Endothelial cell of umbilical vein (primary cell): ENCODE data around the gene ACLY. TPM values are rescaled to one million over a fixed set of nuclear protein-coding genes. Genes with fewer than 3 reads are reported as not detected.

Experiments
- BruUV-seq: library from RNA; stranded (reverse); fragments of 400-500 nt; replicated peaks from 2 replicates; lab custom pipeline; 2021; lab: Mats Ljungman, UMichigan
- CTCF ChIA-PET: fragments of 300-600, 350-600 bp; sonication (Branson Sonifier 250); formaldehyde crosslinking; loops from one replicate; lab custom pipeline; 2021; ENCODE audit warnings: antibody characterized with exemption, inconsistent platforms; lab: Charles Lee
- POLR2A ChIA-PET: fragments of 300-600, 350-600 bp; sonication (Branson Sonifier 250); formaldehyde crosslinking; loops from one replicate; lab custom pipeline; 2021; ENCODE audit warnings: antibody characterized with exemption, inconsistent platforms; lab: Charles Lee
- DNase-seq: peaks from one replicate; pipeline ENCODE4 v3.0.0-alpha.2; 2011; ENCODE audit warnings: low read depth, low spot score
- FAIRE-seq: peaks from 2 replicates; lab custom pipeline; 2011; peaks lifted over from hg19 to GRCh38; lab: Jason Lieb, UNC
- H2AFZ ChIP-seq: 2 replicates; pipeline ENCODE4 v1.6.0; 2012; ENCODE audit warnings: low read depth, low read length, control low read depth, inconsistent platforms
- H3K27ac ChIP-seq: 2 replicates; pipeline ENCODE4 v1.5.1; 2011; ENCODE audit warnings: low read depth, mild to moderate bottlenecking, control low read depth, low read length, moderate library complexity; ENCODE audit not compliant: insufficient read depth
- H3K27me3 ChIP-seq, 2 experiments: 2 replicates each; pipeline versions ENCODE4 v1.6.0 to v1.6.1; 2011; ENCODE audit warnings: low read length in 2 of 2, mixed read lengths in 1 of 2; ENCODE audit not compliant: control insufficient read depth in 2 of 2, insufficient read depth in 2 of 2
- H3K36me3 ChIP-seq, 2 experiments: 2 replicates in 1 of 2; 3 replicates in 1 of 2; pipeline ENCODE4 v1.5.1; 2011; ENCODE audit warnings: low read length in 2 of 2, mild to moderate bottlenecking in 1 of 2, moderate library complexity in 1 of 2; ENCODE audit not compliant: control insufficient read depth in 2 of 2, insufficient read depth in 2 of 2; ENCODE audit errors: extremely low read depth in 1 of 2
- H3K4me1 ChIP-seq: 3 replicates; pipeline ENCODE4 v1.5.1; 2011; ENCODE audit warnings: mild to moderate bottlenecking, low read length; ENCODE audit not compliant: control insufficient read depth, insufficient read depth; ENCODE audit errors: extremely low read depth
- H3K4me2 ChIP-seq: 2 replicates; pipeline ENCODE4 v1.6.1; 2011; ENCODE audit warnings: low read length, control low read depth, mixed read lengths; ENCODE audit not compliant: insufficient read depth
- H3K4me3 ChIP-seq, 3 experiments: fragments of 200-600 bp in 1 of 3; sonication (generic), shearing (Covaris generic) in 1 of 3; replicated peaks in 1 of 3; 2 replicates each; pipeline ENCODE4 v1.5.1; 2011 to 2016; ENCODE audit warnings: control low read depth in 3 of 3, low read length in 3 of 3, mild to moderate bottlenecking in 2 of 3, inconsistent platforms in 1 of 3, low read depth in 1 of 3, moderate library complexity in 1 of 3; ENCODE audit not compliant: insufficient read depth in 1 of 3
- H3K79me2 ChIP-seq: 2 replicates; pipeline ENCODE4 v1.6.0; 2012; ENCODE audit warnings: low read length, inconsistent platforms; ENCODE audit not compliant: control insufficient read depth, insufficient read depth
- H3K9ac ChIP-seq: replicated peaks from 2 replicates; pipeline ENCODE3; 2011; ENCODE audit warnings: low read length, control low read depth; ENCODE audit not compliant: insufficient read depth; ENCODE audit errors: extremely low read depth
- H3K9me1 ChIP-seq: replicated peaks from 3 replicates; pipeline ENCODE4 v1.6.0; 2011; ENCODE audit warnings: mild to moderate bottlenecking, low read length; ENCODE audit not compliant: control insufficient read depth, insufficient read depth; ENCODE audit errors: extremely low read depth
- H3K9me3 ChIP-seq: replicated peaks from 2 replicates; pipeline ENCODE4 v1.5.1; 2012; ENCODE audit warnings: low read length, inconsistent platforms; ENCODE audit not compliant: control insufficient read depth, insufficient read depth
- H4K20me1 ChIP-seq: replicated peaks from 2 replicates; pipeline ENCODE3; 2011; ENCODE audit warnings: mild to moderate bottlenecking, low read length; ENCODE audit not compliant: control insufficient read depth, insufficient read depth; ENCODE audit errors: extremely low read depth
- FOS ChIP-seq: IDR thresholded peaks from 2 replicates; pipeline ENCODE4 v1.6.1; 2011; ENCODE audit warnings: mild to moderate bottlenecking, low read length, moderate library complexity, borderline replicate concordance; ENCODE audit not compliant: insufficient read depth
- GATA2 ChIP-seq: IDR thresholded peaks from 2 replicates; pipeline ENCODE4 v1.7.0; 2011; ENCODE audit warnings: low read depth, mild to moderate bottlenecking, moderate library complexity, mixed read lengths, low read length; ENCODE audit not compliant: insufficient read length, insufficient read depth
- POLR2A ChIP-seq: IDR thresholded peaks from 2 replicates; pipeline ENCODE4 v1.6.1; 2012; ENCODE audit warnings: low read depth, mild to moderate bottlenecking, control low read depth, low read length
- POLR2AphosphoS5 ChIP-seq: IDR thresholded peaks from 2 replicates; pipeline ENCODE4 v1.6.1; 2012; ENCODE audit warnings: low read depth, mild to moderate bottlenecking, control low read depth, low read length, moderate library complexity; ENCODE audit not compliant: insufficient read depth
- dilution Hi-C: fragments of 300-500 bp; cut with MboI; formaldehyde crosslinking; loops from one replicate; pipeline ENCODE4 v1.15.0; 2019; ENCODE audit warnings: low sequenced_read_pairs; ENCODE audit not compliant: extremely low pct_ligation_motif_present
- intact Hi-C: fragments of 100-400 bp; cut with micrococcal nuclease; formaldehyde crosslinking; loops from one replicate; pipeline ENCODE4 v1.10.0; 2022
- polyA plus RNA-seq, 4 experiments: library from polyadenylated mRNA; depleted of rRNA in 3 of 4; stranded (reverse) in 3 of 4; unstranded in 1 of 4; fragments of >200 nt; gene quantifications; 2 replicates each; pipeline versions ENCODE4 v1.2.1 to v1.2.3, GENCODE V29; 2011 to 2012; ENCODE audit warnings: missing spikeins in 1 of 4
- total RNA-seq: library from RNA; stranded (reverse); gene quantifications from 2 replicates; pipeline ENCODE4 v1.2.3, GENCODE V29; 2021
- TF ChIP-seq, protein P1 (sequence below): IDR thresholded peaks from 2 replicates; pipeline ENCODE4 v1.6.1; 2011; ENCODE audit not compliant: insufficient read depth, insufficient read length
- TF ChIP-seq, protein P2 (sequence below), 2 donors: IDR thresholded peaks; 1 replicate in 1 of 2; 2 replicates in 1 of 2; pipeline ENCODE4 v1.5.1; 2011; ENCODE audit warnings: low read length in 2 of 2, mild to moderate bottlenecking in 2 of 2, moderate library complexity in 2 of 2, control low read depth in 1 of 2, inconsistent platforms in 1 of 2, low read depth in 1 of 2; ENCODE audit not compliant: insufficient read depth in 1 of 2; ENCODE audit errors: extremely low read depth in 1 of 2

The ACLY gene
- total and polyA plus RNA-seq, 2 donors (not counting 3 experiments of a cell fraction or from before 2014, with no cell fraction given), result 174 to 324 TPM

DNA sequence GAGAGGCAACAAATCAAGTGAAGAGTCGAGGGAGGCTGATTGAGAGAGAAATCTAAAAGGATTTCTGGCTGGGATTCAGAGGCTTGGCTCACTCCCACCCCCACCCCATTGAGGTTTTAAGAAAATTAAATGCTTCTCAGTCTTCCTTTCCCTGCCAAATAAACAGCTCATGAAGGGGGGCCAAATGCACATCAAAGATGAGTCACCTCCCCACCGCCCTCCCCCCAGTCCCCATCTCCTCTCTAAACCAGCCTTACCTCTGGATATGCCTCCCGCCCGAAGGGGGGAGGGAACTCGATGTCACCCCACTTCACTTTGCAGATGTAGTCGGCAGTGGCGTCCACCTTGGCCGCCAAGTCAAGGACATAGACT lies 11.6 kb downstream of the ACLY start:
- TF ChIP-seq, protein P1, sequence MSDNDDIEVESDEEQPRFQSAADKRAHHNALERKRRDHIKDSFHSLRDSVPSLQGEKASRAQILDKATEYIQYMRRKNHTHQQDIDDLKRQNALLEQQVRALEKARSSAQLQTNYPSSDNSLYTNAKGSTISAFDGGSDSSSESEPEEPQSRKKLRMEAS, result no peak
- TF ChIP-seq FOS (no peak), POLR2A (no peak), POLR2AphosphoS5 (no peak), GATA2 (no peak)
- TF ChIP-seq, protein P2, sequence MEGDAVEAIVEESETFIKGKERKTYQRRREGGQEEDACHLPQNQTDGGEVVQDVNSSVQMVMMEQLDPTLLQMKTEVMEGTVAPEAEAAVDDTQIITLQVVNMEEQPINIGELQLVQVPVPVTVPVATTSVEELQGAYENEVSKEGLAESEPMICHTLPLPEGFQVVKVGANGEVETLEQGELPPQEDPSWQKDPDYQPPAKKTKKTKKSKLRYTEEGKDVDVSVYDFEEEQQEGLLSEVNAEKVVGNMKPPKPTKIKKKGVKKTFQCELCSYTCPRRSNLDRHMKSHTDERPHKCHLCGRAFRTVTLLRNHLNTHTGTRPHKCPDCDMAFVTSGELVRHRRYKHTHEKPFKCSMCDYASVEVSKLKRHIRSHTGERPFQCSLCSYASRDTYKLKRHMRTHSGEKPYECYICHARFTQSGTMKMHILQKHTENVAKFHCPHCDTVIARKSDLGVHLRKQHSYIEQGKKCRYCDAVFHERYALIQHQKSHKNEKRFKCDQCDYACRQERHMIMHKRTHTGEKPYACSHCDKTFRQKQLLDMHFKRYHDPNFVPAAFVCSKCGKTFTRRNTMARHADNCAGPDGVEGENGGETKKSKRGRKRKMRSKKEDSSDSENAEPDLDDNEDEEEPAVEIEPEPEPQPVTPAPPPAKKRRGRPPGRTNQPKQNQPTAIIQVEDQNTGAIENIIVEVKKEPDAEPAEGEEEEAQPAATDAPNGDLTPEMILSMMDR (IDR thresholded peaks at IDR 0.05; ENCODE audit: extremely low read depth in 1 of 2, insufficient read depth in 1 of 2, low read depth in 1 of 2, low read length in 2 of 2), result no peak
- Histone ChIP-seq H3K4me3 (no peak overlapping the region), H3K36me3 (peaks cover 36 to 67% of the 10 kb centered on the region in 2 experiments), H3K9me3 (no peaks in the 10 kb centered on the region), H3K4me2 (no peak overlapping the region), H3K79me2 (peaks cover 19% of the 10 kb centered on the region), H3K4me1 (no peaks in the 10 kb centered on the region), H4K20me1 (no peaks in the 10 kb centered on the region), H3K27ac (no peak overlapping the region), H3K9ac (no peak overlapping the region), H3K9me1 (no peaks in the 10 kb centered on the region), H2AFZ (no peak overlapping the region), H3K27me3 (no peaks in the 10 kb centered on the region)
- intact Hi-C loops (no loop called here), dilution Hi-C loops (no loop called here)
- ChIA-PET POLR2A (interaction anchor here (0.6 kb wide), 1 partner anchor 121 kb away, joined by 3 read pairs; no protein-coding TSS in a partner anchor), CTCF (no interaction called here)
- FAIRE-seq, result no peak
- no peak for DNase-seq
- BruUV-seq, result no TSS peak
